Measurements from ENCODE around the gene SENP1. TPM values are rescaled to one million over a fixed set of nuclear protein-coding genes. Genes with fewer than 3 reads are reported as not detected.

SENP1 gene
- total and polyA plus RNA-seq, 8 donors = 13.3 to 28.0 (median 24.6) TPM

DNA sequence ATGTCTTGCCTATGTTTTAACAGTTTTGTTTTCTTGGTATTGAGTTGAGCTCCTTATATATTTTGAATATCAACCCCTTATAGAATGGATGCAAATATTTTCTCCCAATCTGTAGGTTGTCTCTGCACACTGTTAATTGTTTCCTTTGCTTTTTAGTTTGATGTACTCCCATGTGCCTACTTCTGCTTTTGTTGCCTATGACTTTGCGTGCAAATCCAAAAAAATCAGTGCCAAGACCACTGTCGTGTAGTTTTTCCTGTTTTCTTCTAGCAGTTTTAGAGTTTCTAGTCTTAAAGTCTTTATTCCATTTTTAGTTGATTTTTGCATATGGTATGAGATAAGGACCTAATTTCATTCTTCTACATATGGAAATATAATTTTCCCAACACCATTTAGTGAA lies 28.8 kb downstream of the SENP1 start:
- no peak overlapping the region for H3K4me3 ChIP-seq
- peaks cover 0 to 57% of the 10 kb centered on the region in 2 donors for H3K36me3 ChIP-seq
- ATAC-seq (no peak), DNase-seq (no peak)
- no peak overlapping the region for H3K27ac ChIP-seq
- no peaks in the 10 kb centered on the region for H3K9me3 ChIP-seq
- TF ChIP-seq, protein P1, sequence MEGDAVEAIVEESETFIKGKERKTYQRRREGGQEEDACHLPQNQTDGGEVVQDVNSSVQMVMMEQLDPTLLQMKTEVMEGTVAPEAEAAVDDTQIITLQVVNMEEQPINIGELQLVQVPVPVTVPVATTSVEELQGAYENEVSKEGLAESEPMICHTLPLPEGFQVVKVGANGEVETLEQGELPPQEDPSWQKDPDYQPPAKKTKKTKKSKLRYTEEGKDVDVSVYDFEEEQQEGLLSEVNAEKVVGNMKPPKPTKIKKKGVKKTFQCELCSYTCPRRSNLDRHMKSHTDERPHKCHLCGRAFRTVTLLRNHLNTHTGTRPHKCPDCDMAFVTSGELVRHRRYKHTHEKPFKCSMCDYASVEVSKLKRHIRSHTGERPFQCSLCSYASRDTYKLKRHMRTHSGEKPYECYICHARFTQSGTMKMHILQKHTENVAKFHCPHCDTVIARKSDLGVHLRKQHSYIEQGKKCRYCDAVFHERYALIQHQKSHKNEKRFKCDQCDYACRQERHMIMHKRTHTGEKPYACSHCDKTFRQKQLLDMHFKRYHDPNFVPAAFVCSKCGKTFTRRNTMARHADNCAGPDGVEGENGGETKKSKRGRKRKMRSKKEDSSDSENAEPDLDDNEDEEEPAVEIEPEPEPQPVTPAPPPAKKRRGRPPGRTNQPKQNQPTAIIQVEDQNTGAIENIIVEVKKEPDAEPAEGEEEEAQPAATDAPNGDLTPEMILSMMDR (IDR thresholded peaks at IDR 0.05) = no peak
- H3K27me3 ChIP-seq = no peaks in the 10 kb centered on the region
- intact Hi-C loops (cut with DNase I) = no loop called here
- peaks cover 6 to 9% of the 10 kb centered on the region in 2 donors for H3K4me1 ChIP-seq

DNA sequence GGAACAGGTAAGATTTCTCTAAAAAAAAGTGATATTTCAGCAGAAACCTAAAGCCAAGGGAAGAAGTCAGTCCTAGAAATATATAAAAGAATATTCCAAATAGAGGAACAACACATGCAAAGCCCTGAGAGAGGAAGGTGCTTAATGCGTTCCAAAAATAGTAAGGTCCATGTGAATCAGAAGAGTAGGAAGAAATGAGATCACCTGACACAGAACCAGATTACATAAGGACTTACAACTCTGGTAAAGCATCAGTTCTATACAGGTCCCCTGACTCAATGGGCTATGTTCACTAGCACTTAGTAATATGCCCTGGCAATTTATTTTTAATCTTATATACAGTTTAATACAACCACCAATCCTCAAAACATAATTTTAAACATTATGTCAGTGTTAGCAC lies 30.0 kb downstream of the SENP1 start:
- Histone ChIP-seq H3K27me3 (no peaks in the 10 kb centered on the region), H3K27ac (no peak overlapping the region), H3K4me3 (no peak overlapping the region), H3K4me1 (peaks cover 6 to 9% of the 10 kb centered on the region in 2 donors), H3K9me3 (no peaks in the 10 kb centered on the region), H3K36me3 (peaks cover 0 to 58% of the 10 kb centered on the region in 2 donors)
- ATAC-seq (no peak), DNase-seq (no peak)
- intact Hi-C loops (cut with DNase I) = no loop called here
- TF ChIP-seq, protein P1 (IDR thresholded peaks at IDR 0.05) = no peak

DNA sequence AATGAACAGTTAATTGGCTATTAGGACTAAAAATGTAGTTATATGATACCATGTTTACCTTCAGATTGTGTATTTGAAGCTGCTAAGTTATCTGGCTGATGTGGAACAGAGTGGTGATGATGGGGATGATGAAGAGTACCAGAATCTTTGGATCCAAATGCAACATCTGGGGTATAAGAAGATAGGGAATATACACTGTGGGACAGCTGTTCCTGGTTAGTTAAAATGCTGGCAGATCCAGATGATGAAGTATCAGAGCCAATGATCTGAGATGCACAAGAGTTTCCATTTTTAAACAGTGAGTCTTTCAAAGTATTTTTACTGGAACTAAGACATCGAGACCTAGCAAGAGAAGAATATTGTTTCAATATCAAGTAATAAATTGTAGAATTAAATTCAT lies 31.6 kb downstream of the SENP1 start:
- H3K27me3 ChIP-seq = no peaks in the 10 kb centered on the region
- intact Hi-C loops (cut with DNase I) = no loop called here
- TF ChIP-seq, protein P1 (IDR thresholded peaks at IDR 0.05) = no peak
- H3K36me3 ChIP-seq = peaks cover 0 to 64% of the 10 kb centered on the region in 2 donors
- ATAC-seq (no peak), DNase-seq (no peak)
- H3K9me3 ChIP-seq = no peaks in the 10 kb centered on the region
- H3K4me3 ChIP-seq = no peak overlapping the region
- H3K4me1 ChIP-seq = peaks cover 5 to 8% of the 10 kb centered on the region in 2 donors
- no peak overlapping the region for H3K27ac ChIP-seq

DNA sequence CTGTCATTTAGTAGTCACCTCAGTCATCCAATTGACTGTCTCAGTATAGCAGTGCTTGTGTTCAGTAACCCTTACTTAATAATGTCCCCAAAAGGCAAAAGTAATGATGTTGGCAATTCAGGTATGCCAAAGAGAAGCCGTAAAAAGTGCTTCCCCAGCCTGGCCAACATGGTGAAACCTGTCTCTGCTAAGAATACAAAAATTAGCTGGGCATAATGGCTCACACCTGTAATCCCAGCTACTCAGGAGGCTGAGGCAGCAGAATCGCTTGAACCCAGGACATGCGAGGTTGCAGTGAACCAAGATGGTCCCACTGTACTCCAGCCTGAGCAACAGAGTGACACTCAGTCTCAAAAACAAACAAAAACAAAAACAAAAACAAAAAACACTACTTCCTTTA lies 33.6 kb downstream of the SENP1 start:
- DNase-seq (no peak), ATAC-seq (no peak)
- Histone ChIP-seq H3K36me3 (peaks cover 0 to 78% of the 10 kb centered on the region in 2 donors), H3K9me3 (no peaks in the 10 kb centered on the region), H3K4me1 (no peaks in the 10 kb centered on the region), H3K4me3 (no peak overlapping the region), H3K27ac (no peak overlapping the region), H3K27me3 (no peaks in the 10 kb centered on the region)
- TF ChIP-seq, protein P1 (IDR thresholded peaks at IDR 0.05) = no peak
- intact Hi-C loops (cut with DNase I) = no loop called here

GRCh38 chr12:48071808-48072207 lies 34.1 kb downstream of the SENP1 start:
- intact Hi-C loops (cut with DNase I) = no loop called here
- no peak for DNase-seq
- Histone ChIP-seq H3K36me3 (peaks cover 0 to 82% of the 10 kb centered on the region in 2 donors), H3K4me1 (no peaks in the 10 kb centered on the region), H3K4me3 (no peak overlapping the region), H3K27me3 (no peaks in the 10 kb centered on the region), H3K9me3 (no peaks in the 10 kb centered on the region), H3K27ac (no peak overlapping the region)
- no peak for ATAC-seq
- TF ChIP-seq, protein P1 (IDR thresholded peaks at IDR 0.05) = no peak
